Gastrocnemius medialis (tissue), 4 donors: Measurements from ENCODE around the gene TMEM62.

Source experiments
- CTCF ChIP-seq, 5 experiments: fragments of 450-650 bp in 3 of 5; fragments of 200-600 bp in 2 of 5; sonication (generic) in 2 of 5; IDR thresholded peaks in 4 of 5; conservative IDR thresholded peaks in 1 of 5; 1 replicate in 4 of 5; 2 replicates in 1 of 5; pipeline ENCODE4 v1.5.1; 2016 to 2019; ENCODE audit warnings: antibody characterized with exemption in 5 of 5, mild to moderate bottlenecking in 3 of 5, moderate library complexity in 3 of 5
- POLR2A ChIP-seq, 2 donors: fragments of 450-650 bp; IDR thresholded peaks; one replicate each; pipeline ENCODE4 v1.6.1; 2017; ENCODE audit warnings: antibody characterized with exemption in 2 of 2, mild to moderate bottlenecking in 2 of 2, moderate library complexity in 2 of 2

DNA sequence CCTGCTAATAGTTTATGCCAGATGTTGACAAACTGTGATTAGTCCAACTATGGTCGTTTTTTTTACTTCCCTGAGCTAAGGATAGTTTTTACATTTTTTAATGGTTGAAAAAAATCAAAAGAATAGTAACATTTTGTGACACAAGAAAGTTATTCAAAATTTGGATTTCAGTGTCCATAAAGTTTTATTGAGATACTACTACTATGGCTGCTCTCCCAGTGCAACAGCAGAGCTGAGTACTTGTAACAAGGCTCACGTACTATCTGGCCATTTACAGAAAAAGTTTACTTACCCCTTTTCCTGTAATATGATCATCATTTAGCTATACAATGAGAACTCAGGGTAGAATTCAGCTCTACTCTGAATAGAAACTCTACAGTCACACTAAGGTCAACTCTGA, 11.5 kb upstream of the TMEM62 start:
- TF ChIP-seq CTCF (IDR thresholded peaks at IDR 0.05 in 4 of 5, conservative IDR thresholded peaks at IDR 0.05 in 1 of 5) (no peak), POLR2A (IDR thresholded peaks at IDR 0.05) (no peak)
